ENCODE results near the gene SAP30BP. TPM values are rescaled to one million over a fixed set of nuclear protein-coding genes. Genes with fewer than 3 reads are reported as not detected.

Gene SAP30BP
- total RNA-seq, 1 experiment from 2014 or later: 149 TPM

DNA sequence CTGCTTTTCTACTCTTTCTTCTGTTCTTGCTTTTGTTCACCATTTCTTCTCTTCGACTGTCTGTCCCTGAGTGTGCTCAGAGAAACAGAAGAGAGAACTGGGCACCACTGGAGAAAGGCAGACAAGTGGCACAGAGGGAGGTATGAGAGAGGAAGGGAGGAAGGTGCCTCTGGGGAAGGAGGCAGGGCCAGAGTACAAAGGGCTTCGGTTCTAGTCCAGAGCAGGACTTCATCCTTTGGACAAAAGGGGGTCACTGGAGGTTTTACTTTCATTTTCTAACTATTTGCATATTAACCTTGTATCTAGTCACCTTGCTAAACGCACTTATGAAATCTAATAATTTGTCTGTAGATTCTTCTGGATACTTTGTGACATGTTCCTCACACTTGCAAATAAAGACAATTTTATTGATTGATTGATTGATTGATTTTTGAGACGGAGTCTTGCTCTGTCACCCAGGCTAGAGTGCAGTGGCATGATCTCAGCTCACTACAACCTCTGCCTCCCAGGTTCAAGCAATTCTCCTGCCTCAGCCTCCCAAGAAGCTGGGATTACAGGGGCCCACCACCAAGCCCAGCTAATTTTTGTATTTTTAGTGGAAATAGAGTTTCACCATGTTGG lies 67.6 kb downstream of the SAP30BP start:
- Histone ChIP-seq H3K4me2 (ENCODE audit: low read length) (no peak overlapping the region), H3K4me3 (replicated peaks in 1 of 2; ENCODE audit: low read depth in 1 of 2, low read length in 2 of 2) (no peak overlapping the region), H3K9ac (ENCODE audit: low read length) (no peak overlapping the region), H3K27ac (ENCODE audit: low read depth, low read length) (no peak overlapping the region), H3K9me2 (ENCODE audit: insufficient read depth) (no peaks in the 10 kb centered on the region), H4K20me1 (ENCODE audit: insufficient read depth) (no peaks in the 10 kb centered on the region), H3K27me3 (ENCODE audit: insufficient read depth, low read length) (no peaks in the 10 kb centered on the region), H3K36me3 (ENCODE audit: control insufficient read depth in 1 of 2, insufficient read depth in 2 of 2, low read length in 2 of 2) (peaks cover 56 to 78% of the 10 kb centered on the region in 2 experiments), H2AFZ (ENCODE audit: low read depth, low read length, poor library complexity, severe bottlenecking) (no peak overlapping the region), H3K79me2 (ENCODE audit: insufficient read depth, low read length) (peaks cover 3% of the 10 kb centered on the region; the same call in 1 of the 2 replicates), H3K4me1 (ENCODE audit: control insufficient read depth in 1 of 2, insufficient read depth in 2 of 2, low read length in 2 of 2) (no peaks in the 10 kb centered on the region; a peak in 1 of 4 replicates), H3K9me3 (ENCODE audit: control insufficient read depth in 1 of 2, insufficient read depth in 1 of 2, low read depth in 1 of 2, low read length in 2 of 2) (no peaks in the 10 kb centered on the region)
- ChIA-PET CTCF (no interaction called here), POLR2A (no interaction called here), RAD21 (ENCODE audit: low non-redundant PET in 1 of 2, low total read pairs in 2 of 2, uncharacterized antibody in 2 of 2, unreplicated experiment in 2 of 2) (no interaction called here)
- DNase-seq (ENCODE audit: low read depth, low spot score): no peak
- ATAC-seq: no peak
- BruUV-seq (replicated peaks): no TSS peak
- intact Hi-C loops (cut with micrococcal nuclease): no loop called here
- TF ChIP-seq ELF1 (IDR thresholded peaks at IDR 0.05; ENCODE audit: borderline replicate concordance, low read depth): no peak
- no peak for TF ChIP-seq EZH2 (IDR thresholded peaks at IDR 0.05)
- no peak for TF ChIP-seq SIN3A (IDR thresholded peaks at IDR 0.05; ENCODE audit: low read depth)
- no peak for TF ChIP-seq POLR2AphosphoS5 (IDR thresholded peaks at IDR 0.05; ENCODE audit: low read depth, low read length)
- TF ChIP-seq, protein P1, sequence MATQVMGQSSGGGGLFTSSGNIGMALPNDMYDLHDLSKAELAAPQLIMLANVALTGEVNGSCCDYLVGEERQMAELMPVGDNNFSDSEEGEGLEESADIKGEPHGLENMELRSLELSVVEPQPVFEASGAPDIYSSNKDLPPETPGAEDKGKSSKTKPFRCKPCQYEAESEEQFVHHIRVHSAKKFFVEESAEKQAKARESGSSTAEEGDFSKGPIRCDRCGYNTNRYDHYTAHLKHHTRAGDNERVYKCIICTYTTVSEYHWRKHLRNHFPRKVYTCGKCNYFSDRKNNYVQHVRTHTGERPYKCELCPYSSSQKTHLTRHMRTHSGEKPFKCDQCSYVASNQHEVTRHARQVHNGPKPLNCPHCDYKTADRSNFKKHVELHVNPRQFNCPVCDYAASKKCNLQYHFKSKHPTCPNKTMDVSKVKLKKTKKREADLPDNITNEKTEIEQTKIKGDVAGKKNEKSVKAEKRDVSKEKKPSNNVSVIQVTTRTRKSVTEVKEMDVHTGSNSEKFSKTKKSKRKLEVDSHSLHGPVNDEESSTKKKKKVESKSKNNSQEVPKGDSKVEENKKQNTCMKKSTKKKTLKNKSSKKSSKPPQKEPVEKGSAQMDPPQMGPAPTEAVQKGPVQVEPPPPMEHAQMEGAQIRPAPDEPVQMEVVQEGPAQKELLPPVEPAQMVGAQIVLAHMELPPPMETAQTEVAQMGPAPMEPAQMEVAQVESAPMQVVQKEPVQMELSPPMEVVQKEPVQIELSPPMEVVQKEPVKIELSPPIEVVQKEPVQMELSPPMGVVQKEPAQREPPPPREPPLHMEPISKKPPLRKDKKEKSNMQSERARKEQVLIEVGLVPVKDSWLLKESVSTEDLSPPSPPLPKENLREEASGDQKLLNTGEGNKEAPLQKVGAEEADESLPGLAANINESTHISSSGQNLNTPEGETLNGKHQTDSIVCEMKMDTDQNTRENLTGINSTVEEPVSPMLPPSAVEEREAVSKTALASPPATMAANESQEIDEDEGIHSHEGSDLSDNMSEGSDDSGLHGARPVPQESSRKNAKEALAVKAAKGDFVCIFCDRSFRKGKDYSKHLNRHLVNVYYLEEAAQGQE (IDR thresholded peaks at IDR 0.05; ENCODE audit: low read depth): no peak
- TF ChIP-seq TCF7L2 (IDR thresholded peaks at IDR 0.05; ENCODE audit: borderline replicate concordance, extremely low read depth, insufficient read depth, insufficient read length): no peak
- TF ChIP-seq, protein P2, sequence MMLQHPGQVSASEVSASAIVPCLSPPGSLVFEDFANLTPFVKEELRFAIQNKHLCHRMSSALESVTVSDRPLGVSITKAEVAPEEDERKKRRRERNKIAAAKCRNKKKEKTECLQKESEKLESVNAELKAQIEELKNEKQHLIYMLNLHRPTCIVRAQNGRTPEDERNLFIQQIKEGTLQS (IDR thresholded peaks at IDR 0.05): no peak
- TF ChIP-seq FOSL1 (IDR thresholded peaks at IDR 0.05; ENCODE audit: low read depth): no peak
